ENCODE data around the gene ICAM2.

ICAM2 gene

DNA sequence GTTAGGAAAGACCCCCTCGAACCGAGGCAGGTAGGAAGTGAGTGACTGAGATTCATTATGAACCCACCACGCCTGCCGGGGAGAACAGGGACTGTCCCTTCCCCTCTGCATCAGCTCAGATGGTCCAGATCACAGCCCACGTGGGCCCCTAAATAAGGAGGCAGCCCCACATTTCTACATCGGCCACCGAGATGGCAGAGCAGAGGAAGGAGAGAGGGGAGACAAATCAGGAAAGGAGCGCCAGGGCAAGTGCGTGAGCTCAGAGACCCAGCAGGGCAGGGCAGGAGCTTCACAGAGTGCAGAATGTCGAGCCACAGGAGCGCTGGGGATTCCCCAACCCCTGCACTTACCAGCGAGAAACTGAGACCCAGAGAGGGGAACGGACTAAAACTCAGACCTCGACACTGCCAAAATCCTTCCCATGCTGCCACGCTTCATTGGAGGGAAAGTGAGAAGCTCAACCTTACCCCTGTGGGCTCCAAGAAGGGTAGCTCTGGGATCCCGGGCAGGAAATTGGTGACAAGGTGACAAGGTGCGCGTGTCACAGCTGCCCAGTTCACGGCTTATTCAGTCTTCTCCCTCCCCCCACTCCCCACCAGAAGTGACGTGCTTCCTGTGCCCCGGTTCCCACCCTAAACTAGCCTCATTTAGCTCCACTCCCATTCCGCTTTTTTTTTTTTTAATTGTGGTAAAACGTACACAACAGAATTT is at the start of gene ICAM2:
Gene ICAM2, minus strand, starts transcription at position 578 of the 711 bp plus-strand sequence. CDS start 13,942 bp downstream, outside the sequence.
- H3K36me3 Mint-ChIP-seq (ENCODE audit: low read depth), result peaks cover 7% of the 10 kb centered on the region
- H3K27ac Mint-ChIP-seq, result peak within 1 kb of the TSS; percentile 100
- no peaks in the 10 kb centered on the region for H3K27me3 Mint-ChIP-seq (ENCODE audit: low read depth)
- no peaks in the 10 kb centered on the region for H3K9me3 Mint-ChIP-seq
- peaks cover 59% of the 10 kb centered on the region for H3K4me1 Mint-ChIP-seq (ENCODE audit: low read depth)
- peak within 1 kb of the TSS; percentile 99 for H3K4me3 Mint-ChIP-seq

DNA sequence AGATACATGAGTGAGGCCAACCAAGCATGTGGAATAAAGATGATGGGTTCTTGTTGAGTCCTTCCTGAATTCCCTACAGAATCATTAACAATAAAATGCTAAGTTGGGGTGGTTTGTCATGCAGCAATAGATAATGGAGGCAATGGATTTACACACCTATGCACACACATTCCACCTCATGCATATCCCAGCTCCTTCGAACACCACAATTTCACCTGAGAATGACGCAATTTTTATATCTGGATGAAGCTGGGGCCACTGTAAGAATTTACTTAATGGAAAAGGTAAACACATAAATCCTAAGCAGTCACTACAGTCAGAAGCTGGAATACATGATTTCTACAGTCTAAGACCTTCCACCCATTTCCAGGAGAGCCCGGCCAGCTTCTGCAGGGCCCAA is 49.8 kb upstream of the ICAM2 start:
- Mint-ChIP-seq H3K36me3 (ENCODE audit: low read depth) (peaks cover 83% of the 10 kb centered on the region), H3K27me3 (ENCODE audit: low read depth) (no peaks in the 10 kb centered on the region), H3K4me3 (no peak overlapping the region), H3K4me1 (ENCODE audit: low read depth) (peaks cover 33% of the 10 kb centered on the region), H3K9me3 (peaks cover 25% of the 10 kb centered on the region), H3K27ac (no peak overlapping the region)

DNA sequence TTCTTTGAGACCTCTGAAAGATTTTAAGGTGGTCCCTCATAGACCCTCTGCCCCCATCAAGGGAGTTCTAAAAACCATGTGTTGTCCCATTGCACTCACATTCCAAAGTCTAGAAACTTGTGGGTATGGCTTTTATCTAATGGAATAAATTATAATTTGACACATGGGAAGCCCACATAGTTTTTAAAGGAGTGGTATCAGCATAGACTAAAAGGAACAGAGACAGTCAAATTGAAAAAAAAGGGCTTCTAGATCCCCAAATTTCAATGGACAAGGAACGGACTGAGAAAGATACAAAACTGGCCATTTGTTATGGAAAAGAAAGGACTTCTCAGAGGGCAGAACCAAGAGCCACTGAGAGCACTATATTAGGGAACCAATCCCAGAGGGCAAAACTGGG is 48.7 kb upstream of the ICAM2 start:
- H3K4me1 Mint-ChIP-seq (ENCODE audit: low read depth), result peaks cover 37% of the 10 kb centered on the region
- no peaks in the 10 kb centered on the region for H3K27me3 Mint-ChIP-seq (ENCODE audit: low read depth)
- H3K9me3 Mint-ChIP-seq, result peaks cover 25% of the 10 kb centered on the region
- H3K4me3 Mint-ChIP-seq, result no peak overlapping the region
- H3K36me3 Mint-ChIP-seq (ENCODE audit: low read depth), result peaks cover 87% of the 10 kb centered on the region
- H3K27ac Mint-ChIP-seq, result no peak overlapping the region

DNA sequence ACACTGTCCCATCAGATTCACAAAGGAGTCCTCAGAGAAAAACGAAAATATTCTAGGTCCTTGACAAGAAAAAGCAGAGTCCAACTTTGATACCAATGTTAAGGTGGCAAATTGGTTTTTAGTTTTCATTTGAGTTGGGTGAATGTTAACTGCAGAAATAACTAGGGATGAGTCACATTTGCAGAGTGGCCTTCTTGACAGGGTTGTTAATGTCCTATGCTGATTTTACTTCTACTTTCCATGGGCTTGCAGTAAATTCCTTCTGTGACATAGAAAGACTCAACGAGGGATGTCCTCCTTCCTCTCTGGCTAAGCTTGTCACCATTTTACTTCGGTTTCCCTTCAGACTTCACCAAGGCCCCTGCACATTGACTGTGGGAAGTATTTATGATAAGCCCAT is 47.2 kb upstream of the ICAM2 start:
- peak overlapping the region; percentile 25 for H3K4me3 Mint-ChIP-seq
- peaks cover 25% of the 10 kb centered on the region for H3K9me3 Mint-ChIP-seq
- peaks cover 45% of the 10 kb centered on the region for H3K4me1 Mint-ChIP-seq (ENCODE audit: low read depth)

DNA sequence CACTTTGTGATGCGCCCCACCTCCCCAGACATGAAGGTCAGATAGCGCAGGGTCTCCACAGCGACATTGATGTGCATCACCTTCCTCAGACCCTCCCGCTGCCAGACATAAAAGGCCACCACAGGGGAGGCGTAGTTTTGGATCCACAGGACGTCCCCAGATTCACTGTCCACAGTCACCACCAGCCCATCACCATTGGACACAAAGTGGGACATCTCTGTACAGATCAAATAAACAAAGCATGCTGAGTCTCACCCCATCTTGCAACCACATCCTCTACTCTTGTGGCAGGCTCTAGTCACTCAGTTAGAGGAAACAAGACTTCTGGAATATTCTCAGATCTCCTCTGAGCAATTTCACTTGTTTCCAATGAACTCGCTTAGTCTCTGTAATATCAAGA is 46.3 kb upstream of the ICAM2 start:
- peak overlapping the region; percentile 75 for H3K4me3 Mint-ChIP-seq
- no peaks in the 10 kb centered on the region for H3K27me3 Mint-ChIP-seq (ENCODE audit: low read depth)
- peaks cover 87% of the 10 kb centered on the region for H3K36me3 Mint-ChIP-seq (ENCODE audit: low read depth)
- H3K9me3 Mint-ChIP-seq, result peaks cover 25% of the 10 kb centered on the region
- peak overlapping the region; percentile 91 for H3K27ac Mint-ChIP-seq
- peaks cover 53% of the 10 kb centered on the region for H3K4me1 Mint-ChIP-seq (ENCODE audit: low read depth)

More for the DNA sequence above, 47.2 kb upstream of the ICAM2 start:
- peak overlapping the region; percentile 91 for H3K27ac Mint-ChIP-seq
- no peaks in the 10 kb centered on the region for H3K27me3 Mint-ChIP-seq (ENCODE audit: low read depth)
- H3K36me3 Mint-ChIP-seq (ENCODE audit: low read depth), result peaks cover 93% of the 10 kb centered on the region

DNA sequence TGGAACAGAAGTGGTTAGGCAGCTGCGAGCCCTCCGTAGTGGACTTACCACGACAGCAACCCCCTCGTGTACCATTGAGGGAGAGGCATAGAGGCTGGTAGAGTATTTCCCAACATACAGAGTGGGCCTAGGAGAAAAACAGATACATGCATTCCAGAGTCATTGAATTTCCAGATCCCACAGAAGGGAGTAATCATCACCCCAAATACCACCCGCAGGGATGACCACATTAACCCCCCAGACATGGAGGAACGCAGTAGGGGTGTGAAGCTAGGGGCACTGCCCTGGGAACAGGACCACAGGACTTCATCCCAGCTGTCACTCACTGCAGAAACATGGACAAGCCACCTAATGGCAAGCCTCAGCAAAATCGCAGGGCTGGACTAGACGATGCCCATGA is 44.7 kb upstream of the ICAM2 start:
- peaks cover 64% of the 10 kb centered on the region for H3K4me1 Mint-ChIP-seq (ENCODE audit: low read depth)
- H3K9me3 Mint-ChIP-seq, result peaks cover 18% of the 10 kb centered on the region
- no peaks in the 10 kb centered on the region for H3K27me3 Mint-ChIP-seq (ENCODE audit: low read depth)
- H3K27ac Mint-ChIP-seq, result no peak overlapping the region
- H3K36me3 Mint-ChIP-seq (ENCODE audit: low read depth), result peaks cover 83% of the 10 kb centered on the region
- no peak overlapping the region for H3K4me3 Mint-ChIP-seq

DNA sequence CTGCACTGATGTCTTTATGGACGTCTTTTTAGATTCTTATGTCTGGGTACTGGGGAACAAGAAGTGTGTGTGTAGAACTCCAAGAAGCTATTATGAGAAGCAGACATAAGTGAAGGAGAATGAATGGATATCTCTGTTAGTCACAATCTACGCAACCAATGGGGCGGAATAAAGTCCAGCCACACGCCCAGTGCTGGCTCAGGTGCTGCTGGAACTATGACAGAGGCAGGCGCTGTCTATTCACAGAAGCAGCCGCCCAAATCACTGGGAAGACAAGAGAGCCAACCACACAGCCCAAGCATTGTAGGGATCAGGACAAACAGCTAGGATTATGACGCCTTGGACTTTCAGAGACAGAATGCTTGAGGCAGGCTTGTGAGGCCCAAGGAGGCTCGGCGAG is 43.9 kb upstream of the ICAM2 start:
- Mint-ChIP-seq H3K4me3 (no peak overlapping the region), H3K36me3 (ENCODE audit: low read depth) (peaks cover 83% of the 10 kb centered on the region), H3K4me1 (ENCODE audit: low read depth) (peaks cover 67% of the 10 kb centered on the region), H3K27ac (peak overlapping the region; percentile 17), H3K27me3 (ENCODE audit: low read depth) (no peaks in the 10 kb centered on the region), H3K9me3 (peaks cover 10% of the 10 kb centered on the region)

DNA sequence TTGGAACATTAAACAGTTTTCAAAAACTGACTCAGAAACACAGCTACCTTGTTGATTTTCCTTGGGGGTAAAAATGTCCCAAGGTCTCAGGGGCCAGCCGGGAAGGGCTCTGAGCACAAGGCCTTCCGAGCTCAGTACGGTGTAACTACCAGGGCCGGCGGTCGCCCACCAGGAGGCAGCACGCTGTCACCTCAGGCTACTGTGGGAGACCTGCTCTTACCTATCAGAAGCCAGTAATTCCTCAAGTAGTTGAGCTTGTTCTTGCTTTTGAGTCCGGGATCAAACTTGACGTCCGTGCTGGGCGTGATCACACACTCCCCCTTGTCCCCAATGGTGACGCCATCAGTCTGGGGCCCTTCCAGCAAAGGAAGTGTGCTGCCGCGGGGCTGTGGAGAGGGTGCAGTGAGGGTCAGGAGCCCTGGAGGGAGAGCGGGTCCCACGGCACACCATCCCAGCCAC is 43.4 kb upstream of the ICAM2 start:
- Mint-ChIP-seq H3K4me3 (peak overlapping the region; percentile 8), H3K36me3 (ENCODE audit: low read depth) (peaks cover 83% of the 10 kb centered on the region), H3K27me3 (ENCODE audit: low read depth) (no peaks in the 10 kb centered on the region), H3K9me3 (peaks cover 5% of the 10 kb centered on the region), H3K27ac (peak overlapping the region; percentile 74), H3K4me1 (ENCODE audit: low read depth) (peaks cover 72% of the 10 kb centered on the region)

DNA sequence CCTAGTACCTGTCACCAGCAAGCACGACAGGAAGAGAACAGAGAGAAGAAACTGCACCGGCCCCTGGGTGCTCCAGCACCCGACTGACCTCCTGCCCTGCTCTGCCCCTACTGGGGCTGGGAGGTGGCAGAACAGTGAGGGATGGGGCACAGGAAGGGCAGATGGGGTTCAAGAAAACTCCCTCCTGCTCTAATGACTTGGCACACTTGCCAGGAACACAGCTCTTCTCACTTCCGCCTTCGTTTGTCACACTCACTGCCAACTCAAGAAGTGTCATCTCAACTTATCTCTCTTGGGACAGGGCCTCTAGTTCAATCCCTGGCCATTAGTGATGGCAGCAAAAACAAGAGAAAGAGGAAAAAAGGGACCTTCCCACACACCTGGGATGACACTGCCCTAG is 42.7 kb upstream of the ICAM2 start:
- Mint-ChIP-seq H3K4me3 (peak overlapping the region; percentile 36), H3K36me3 (ENCODE audit: low read depth) (peaks cover 78% of the 10 kb centered on the region), H3K9me3 (no peaks in the 10 kb centered on the region), H3K27ac (peak overlapping the region; percentile 74), H3K4me1 (ENCODE audit: low read depth) (peaks cover 75% of the 10 kb centered on the region), H3K27me3 (ENCODE audit: low read depth) (no peaks in the 10 kb centered on the region)

DNA sequence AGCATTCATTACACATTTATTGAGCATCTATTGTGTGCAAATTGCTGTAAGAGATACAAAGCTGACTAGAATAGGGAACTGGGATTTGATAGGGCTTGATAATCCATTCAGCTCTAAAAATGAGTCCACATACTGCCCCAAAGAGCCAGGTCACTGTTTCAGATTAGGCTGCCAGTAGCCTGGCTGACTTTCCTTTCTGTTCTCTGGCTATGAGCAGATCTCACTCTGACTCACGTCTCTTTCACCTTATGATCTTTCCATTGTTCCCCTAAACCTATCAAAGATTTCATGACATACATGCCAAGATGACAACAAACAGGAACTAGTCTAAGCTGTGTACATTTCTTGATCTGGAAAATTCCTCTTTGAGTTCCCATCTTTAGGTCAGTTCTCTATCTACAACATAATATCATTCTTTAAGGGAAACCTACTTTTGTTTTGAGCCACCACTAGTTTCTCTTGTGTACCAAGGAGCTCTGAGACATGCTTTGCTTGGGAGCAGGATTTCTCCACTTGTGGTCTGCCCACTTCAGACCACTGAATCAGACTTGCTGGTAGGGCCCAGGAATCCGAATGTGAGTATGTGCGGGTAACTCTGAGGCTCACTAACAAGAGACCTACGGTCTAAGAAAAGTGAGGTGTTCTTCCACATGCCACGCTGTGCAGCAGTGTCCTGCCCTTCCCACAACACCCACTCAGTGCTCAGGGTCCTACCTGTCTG is 40.9 kb upstream of the ICAM2 start:
- Mint-ChIP-seq H3K4me1 (ENCODE audit: low read depth) (peaks cover 72% of the 10 kb centered on the region), H3K36me3 (ENCODE audit: low read depth) (peaks cover 74% of the 10 kb centered on the region), H3K27me3 (ENCODE audit: low read depth) (no peaks in the 10 kb centered on the region), H3K9me3 (no peaks in the 10 kb centered on the region), H3K4me3 (no peak overlapping the region), H3K27ac (peak overlapping the region; percentile 78)

DNA sequence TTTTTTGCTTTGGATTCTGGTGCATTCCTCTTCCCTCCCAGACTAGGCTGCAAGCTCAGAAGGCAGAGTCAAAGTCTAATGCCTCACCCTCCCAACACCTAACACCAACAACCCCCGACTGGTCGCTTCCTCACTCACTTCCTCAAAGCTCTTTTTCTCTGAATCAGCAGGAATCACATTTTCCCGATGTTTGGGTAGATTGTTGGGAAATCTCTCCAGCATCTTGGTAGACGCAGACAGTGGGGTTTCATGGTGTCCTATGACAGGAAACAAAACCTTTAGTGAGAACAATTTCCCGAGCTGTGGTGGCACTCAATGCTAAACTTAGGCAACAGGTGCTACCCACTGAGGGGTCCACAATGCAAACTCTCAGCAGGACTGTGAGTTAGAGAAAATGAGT is 39.9 kb upstream of the ICAM2 start:
- Mint-ChIP-seq H3K36me3 (ENCODE audit: low read depth) (peaks cover 71% of the 10 kb centered on the region), H3K9me3 (no peaks in the 10 kb centered on the region), H3K27ac (peak overlapping the region; percentile 78), H3K4me3 (peak overlapping the region; percentile 9), H3K27me3 (ENCODE audit: low read depth) (no peaks in the 10 kb centered on the region), H3K4me1 (ENCODE audit: low read depth) (peaks cover 74% of the 10 kb centered on the region)

DNA sequence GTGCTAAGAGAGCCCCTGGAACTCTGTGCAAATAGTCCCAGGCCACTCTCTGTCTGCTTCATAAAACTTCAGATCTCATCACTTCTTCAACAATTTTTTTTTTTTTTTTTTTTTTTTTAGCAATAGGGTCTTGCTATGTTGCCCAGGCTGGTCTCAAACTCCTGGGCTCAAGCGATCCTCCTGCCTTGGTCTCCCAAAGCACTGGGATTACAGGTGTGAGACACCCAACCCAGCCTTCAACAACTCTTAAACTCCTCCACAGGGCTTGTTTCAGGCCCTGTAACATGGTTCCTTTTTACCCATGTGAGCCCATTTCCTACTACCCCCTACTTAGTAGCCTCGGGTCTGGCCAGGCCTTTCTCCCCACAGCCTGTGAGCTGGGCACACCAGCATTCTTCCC is 39.3 kb upstream of the ICAM2 start:
- Mint-ChIP-seq H3K27ac (peak overlapping the region; percentile 78), H3K4me1 (ENCODE audit: low read depth) (peaks cover 73% of the 10 kb centered on the region), H3K27me3 (ENCODE audit: low read depth) (no peaks in the 10 kb centered on the region), H3K36me3 (ENCODE audit: low read depth) (peaks cover 72% of the 10 kb centered on the region), H3K9me3 (no peaks in the 10 kb centered on the region), H3K4me3 (peak overlapping the region; percentile 9)

DNA sequence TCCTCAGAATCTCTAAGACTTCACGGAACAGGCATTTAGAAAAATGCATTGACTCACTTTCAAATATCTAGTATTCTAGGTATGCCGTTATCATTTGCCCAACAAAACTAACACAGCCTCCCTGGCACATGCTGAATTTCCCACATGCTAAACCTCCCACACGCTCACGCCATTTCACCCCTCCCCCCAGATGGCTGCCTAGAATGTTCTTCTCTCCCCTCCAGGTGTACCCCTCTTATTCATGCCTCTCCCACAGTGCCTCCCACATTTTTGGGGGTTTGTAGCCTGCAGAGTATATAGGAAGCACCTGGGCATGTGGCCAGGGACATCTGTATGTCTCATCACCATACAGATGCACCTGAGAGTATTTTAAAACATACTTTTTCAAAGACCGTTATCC is 38.2 kb upstream of the ICAM2 start:
- Mint-ChIP-seq H3K27ac (peak overlapping the region; percentile 78), H3K36me3 (ENCODE audit: low read depth) (peaks cover 63% of the 10 kb centered on the region), H3K4me3 (no peak overlapping the region)

DNA sequence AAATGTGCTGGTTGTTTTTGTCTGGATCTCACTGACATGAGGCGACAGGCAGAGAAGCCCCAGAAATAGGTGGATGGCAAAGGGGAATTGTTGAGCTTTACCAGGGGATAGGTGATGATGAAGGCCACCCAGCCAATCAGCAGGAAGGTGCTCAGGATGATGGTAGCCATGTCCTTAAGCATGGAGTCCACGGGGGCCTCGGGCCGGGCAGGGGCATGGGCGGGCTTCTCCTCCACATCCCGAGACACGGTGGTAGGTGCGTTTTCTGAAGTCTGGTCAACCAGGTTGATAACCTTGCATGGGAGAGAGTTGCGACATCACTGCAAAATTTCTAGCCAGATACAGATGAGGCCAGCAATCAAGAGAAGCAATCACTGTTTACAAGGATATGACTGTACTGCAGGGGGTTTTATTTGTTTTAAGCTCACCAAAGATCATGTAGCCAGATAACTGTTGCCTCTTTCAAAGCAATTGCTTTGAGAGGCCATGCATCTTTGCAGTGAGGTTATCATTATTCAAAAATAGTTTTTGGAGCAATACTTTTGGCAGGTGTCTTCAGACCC is 37.3 kb upstream of the ICAM2 start:
- Mint-ChIP-seq H3K4me3 (no peak overlapping the region), H3K9me3 (no peaks in the 10 kb centered on the region), H3K27me3 (ENCODE audit: low read depth) (no peaks in the 10 kb centered on the region), H3K4me1 (ENCODE audit: low read depth) (peaks cover 64% of the 10 kb centered on the region), H3K36me3 (ENCODE audit: low read depth) (peaks cover 64% of the 10 kb centered on the region), H3K27ac (peak overlapping the region; percentile 52)

More for the DNA sequence above, 38.2 kb upstream of the ICAM2 start:
- H3K9me3 Mint-ChIP-seq, result no peaks in the 10 kb centered on the region
- peaks cover 65% of the 10 kb centered on the region for H3K4me1 Mint-ChIP-seq (ENCODE audit: low read depth)
- no peaks in the 10 kb centered on the region for H3K27me3 Mint-ChIP-seq (ENCODE audit: low read depth)

Data from T-helper 1 cell treated with Interleukin-12 subunit alpha and Interleukin-12 subunit beta and Interleukin-4 antibody, amounts not matched to agents 30 μg/mL and 1 μg/mL, for 36 hours (primary cell).